NCI-H82 (cell line): ENCODE results near the gene OR1F1.

Experiments
- DNase-seq: peaks from one replicate; lab custom pipeline; 2025; lab: John Stamatoyannopoulos, UW

Gene OR1F1

GRCh38 chr16:3198334-3199072 lies 10.5 kb downstream of the OR1F1 start:
- DNase-seq, result peak; percentile 63

GRCh38 chr16:3202903-3203539 lies 15.0 kb downstream of the OR1F1 start:
- no peak for DNase-seq

- peak; percentile 12 for DNase-seq
These were observed 17.9 kb downstream of the OR1F1 start for GRCh38 chr16:3205939-3206338.

- no peak for DNase-seq
These were observed 19.3 kb downstream of the OR1F1 start for GRCh38 chr16:3207086-3207953.

- no peak for DNase-seq
These were observed 24.0 kb downstream of the OR1F1 start for GRCh38 chr16:3212006-3212405.

GRCh38 chr16:3212567-3212966 lies 24.6 kb downstream of the OR1F1 start:
- no peak for DNase-seq

- no peak for DNase-seq
These were observed 27.0 kb downstream of the OR1F1 start for GRCh38 chr16:3214904-3215600.

GRCh38 chr16:3215601-3216262 lies 27.7 kb downstream of the OR1F1 start:
- no peak for DNase-seq

- DNase-seq, result no peak
These were observed 28.2 kb downstream of the OR1F1 start for GRCh38 chr16:3216263-3216640.

- no peak for DNase-seq
These were observed 32.8 kb downstream of the OR1F1 start for GRCh38 chr16:3220839-3221238.

GRCh38 chr16:3223913-3224515 lies 36.0 kb downstream of the OR1F1 start:
- no peak for DNase-seq

GRCh38 chr16:3234543-3234856 lies 46.5 kb downstream of the OR1F1 start:
- no peak for DNase-seq

GRCh38 chr16:3234857-3235561 lies 47.0 kb downstream of the OR1F1 start, which contains the start of gene ZNF200:
Gene ZNF200, minus strand, starts transcription at chr16:3235158. Its CDS starts 1,403 bp downstream, at chr16:3233755.
- DNase-seq, result peak; percentile 96

- DNase-seq, result peak; percentile 84
These were observed 48.1 kb downstream of the OR1F1 start for GRCh38 chr16:3235856-3236669.

- DNase-seq, result no peak
These were observed 53.8 kb downstream of the OR1F1 start for GRCh38 chr16:3241761-3242160.

- DNase-seq, result no peak
These were observed 54.7 kb downstream of the OR1F1 start for GRCh38 chr16:3242709-3243108.

- DNase-seq, result no peak
These were observed 55.9 kb downstream of the OR1F1 start for GRCh38 chr16:3243882-3244281.

GRCh38 chr16:3246002-3246401 lies 58.0 kb downstream of the OR1F1 start:
- DNase-seq, result peak; percentile 30

GRCh38 chr16:3246876-3247275 lies 58.9 kb downstream of the OR1F1 start:
- no peak for DNase-seq

- no peak for DNase-seq
These were observed 60.6 kb downstream of the OR1F1 start for GRCh38 chr16:3248596-3248995.
